ENCODE results near the gene KCNG4. TPM values are rescaled to one million over a fixed set of nuclear protein-coding genes. Genes with fewer than 3 reads are reported as not detected.
"Not testable (repeated sequence)": the region's sequence is repeated elsewhere in the genome, so short reads cannot be mapped to it uniquely, and the experiment has no call there.

Gene KCNG4
- total and polyA plus RNA-seq, 4 donors, result not detected

DNA sequence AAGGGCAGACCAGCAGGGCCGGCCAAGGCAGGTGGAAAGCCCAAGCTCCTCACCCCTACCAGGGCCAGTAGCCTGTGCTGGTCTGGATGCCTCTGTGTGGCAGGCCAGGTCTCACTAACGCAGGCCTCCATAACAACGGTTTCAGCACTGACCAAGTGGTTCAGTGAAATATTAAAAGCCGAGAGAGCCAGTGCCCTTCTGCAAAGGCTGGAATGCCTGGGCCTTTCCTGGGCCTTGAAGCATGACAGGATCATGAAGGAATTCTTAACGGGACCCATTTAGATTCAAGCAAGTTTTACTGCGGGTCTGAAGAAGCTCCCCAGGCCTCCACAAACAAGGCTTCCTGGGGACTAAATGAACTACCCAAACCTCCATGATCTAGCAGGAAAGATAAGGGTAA is 32.6 kb downstream of the KCNG4 start:
- TF ChIP-seq NR2F2 (IDR thresholded peaks at IDR 0.05), result no peak
- no peak for TF ChIP-seq HNF4G (IDR thresholded peaks at IDR 0.05)
- H3K4me3 ChIP-seq (ENCODE audit: low read depth in 1 of 3, low read length in 3 of 3), result no peak overlapping the region
- no peaks in the 10 kb centered on the region for H3K9me3 ChIP-seq (ENCODE audit: control insufficient read depth in 4 of 4, low read length in 3 of 4)
- no peaks in the 10 kb centered on the region for H3K36me3 ChIP-seq (ENCODE audit: control insufficient read depth in 4 of 4, insufficient read depth in 3 of 4, low read depth in 1 of 4, low read length in 3 of 4)
- H3K27me3 ChIP-seq (ENCODE audit: control insufficient read depth in 4 of 4, insufficient read depth in 4 of 4, low read length in 3 of 4), result no peaks in the 10 kb centered on the region
- no peak overlapping the region for H3K27ac ChIP-seq (ENCODE audit: low read depth in 1 of 2, low read length in 2 of 2)
- H3K9ac ChIP-seq (ENCODE audit: low read depth in 1 of 2, low read length in 2 of 2), result no peak overlapping the region
- no peaks in the 10 kb centered on the region for H3K4me1 ChIP-seq (ENCODE audit: control insufficient read depth in 4 of 4, insufficient read depth in 4 of 4, low read length in 3 of 4)
- WGBS, result 66% methylated on average over 6 of the region's 6 CpGs
- no peak for DNase-seq (ENCODE audit: low spot score)

DNA sequence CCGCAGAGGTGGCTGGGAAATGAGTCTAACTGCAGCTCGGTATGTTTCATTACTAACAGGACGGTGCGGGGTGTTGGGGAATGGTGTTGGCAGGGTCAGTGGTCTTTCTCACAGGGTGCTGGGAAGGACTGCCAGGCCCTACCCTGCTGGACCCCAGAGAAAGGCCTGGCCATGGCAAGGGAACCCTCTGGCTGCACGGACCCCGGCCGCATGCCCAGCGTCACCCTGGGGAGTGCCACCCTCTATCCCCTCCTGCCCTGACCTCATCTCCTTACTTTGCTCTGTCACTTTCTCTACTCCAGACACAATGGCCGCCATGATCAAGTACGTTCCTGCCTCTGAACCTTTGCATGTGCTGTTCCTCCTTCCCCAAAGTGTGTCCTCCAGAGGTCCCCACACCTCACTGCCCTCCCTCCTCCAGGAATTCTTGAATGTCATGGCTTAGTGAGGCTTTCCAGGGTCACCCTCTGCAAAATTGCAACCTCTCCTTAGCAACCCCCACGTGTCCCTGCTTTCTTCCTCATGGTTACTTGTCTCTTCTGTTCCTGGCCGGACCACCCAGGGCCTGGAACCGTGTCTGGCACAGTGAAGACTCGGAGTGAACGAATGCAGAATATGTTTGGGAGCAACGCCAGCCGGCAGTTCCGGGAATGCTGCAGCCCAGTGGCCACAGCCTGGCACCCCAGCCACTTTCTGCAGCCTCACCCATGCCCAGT is 33.7 kb downstream of the KCNG4 start:
- H3K27ac ChIP-seq (ENCODE audit: low read depth in 1 of 2, low read length in 2 of 2), result no peak overlapping the region
- H3K9me3 ChIP-seq (ENCODE audit: control insufficient read depth in 4 of 4, low read length in 3 of 4), result no peaks in the 10 kb centered on the region
- H3K27me3 ChIP-seq (ENCODE audit: control insufficient read depth in 4 of 4, insufficient read depth in 4 of 4, low read length in 3 of 4), result no peaks in the 10 kb centered on the region
- no peak overlapping the region for H3K4me3 ChIP-seq (ENCODE audit: low read depth in 1 of 3, low read length in 3 of 3)
- no peak for TF ChIP-seq HNF4G (IDR thresholded peaks at IDR 0.05)
- TF ChIP-seq, protein P1, sequence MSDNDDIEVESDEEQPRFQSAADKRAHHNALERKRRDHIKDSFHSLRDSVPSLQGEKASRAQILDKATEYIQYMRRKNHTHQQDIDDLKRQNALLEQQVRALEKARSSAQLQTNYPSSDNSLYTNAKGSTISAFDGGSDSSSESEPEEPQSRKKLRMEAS (IDR thresholded peaks at IDR 0.05), result no peak
- TF ChIP-seq HNF4A (conservative IDR thresholded peaks at IDR 0.05), result no peak
- TF ChIP-seq, protein P2, sequence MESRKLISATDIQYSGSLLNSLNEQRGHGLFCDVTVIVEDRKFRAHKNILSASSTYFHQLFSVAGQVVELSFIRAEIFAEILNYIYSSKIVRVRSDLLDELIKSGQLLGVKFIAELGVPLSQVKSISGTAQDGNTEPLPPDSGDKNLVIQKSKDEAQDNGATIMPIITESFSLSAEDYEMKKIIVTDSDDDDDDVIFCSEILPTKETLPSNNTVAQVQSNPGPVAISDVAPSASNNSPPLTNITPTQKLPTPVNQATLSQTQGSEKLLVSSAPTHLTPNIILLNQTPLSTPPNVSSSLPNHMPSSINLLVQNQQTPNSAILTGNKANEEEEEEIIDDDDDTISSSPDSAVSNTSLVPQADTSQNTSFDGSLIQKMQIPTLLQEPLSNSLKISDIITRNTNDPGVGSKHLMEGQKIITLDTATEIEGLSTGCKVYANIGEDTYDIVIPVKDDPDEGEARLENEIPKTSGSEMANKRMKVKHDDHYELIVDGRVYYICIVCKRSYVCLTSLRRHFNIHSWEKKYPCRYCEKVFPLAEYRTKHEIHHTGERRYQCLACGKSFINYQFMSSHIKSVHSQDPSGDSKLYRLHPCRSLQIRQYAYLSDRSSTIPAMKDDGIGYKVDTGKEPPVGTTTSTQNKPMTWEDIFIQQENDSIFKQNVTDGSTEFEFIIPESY (IDR thresholded peaks at IDR 0.05), result no peak
- TF ChIP-seq RAD21 (IDR thresholded peaks at IDR 0.05), result no peak
- WGBS, result 89% methylated on average over 18 of the region's 18 CpGs
- DNase-seq (ENCODE audit: low spot score), result no peak
- no peak overlapping the region for H3K9ac ChIP-seq (ENCODE audit: low read depth in 1 of 2, low read length in 2 of 2)
- H3K36me3 ChIP-seq (ENCODE audit: control insufficient read depth in 4 of 4, insufficient read depth in 3 of 4, low read depth in 1 of 4, low read length in 3 of 4), result no peaks in the 10 kb centered on the region
- H3K4me1 ChIP-seq (ENCODE audit: control insufficient read depth in 4 of 4, insufficient read depth in 4 of 4, low read length in 3 of 4), result no peaks in the 10 kb centered on the region

DNA sequence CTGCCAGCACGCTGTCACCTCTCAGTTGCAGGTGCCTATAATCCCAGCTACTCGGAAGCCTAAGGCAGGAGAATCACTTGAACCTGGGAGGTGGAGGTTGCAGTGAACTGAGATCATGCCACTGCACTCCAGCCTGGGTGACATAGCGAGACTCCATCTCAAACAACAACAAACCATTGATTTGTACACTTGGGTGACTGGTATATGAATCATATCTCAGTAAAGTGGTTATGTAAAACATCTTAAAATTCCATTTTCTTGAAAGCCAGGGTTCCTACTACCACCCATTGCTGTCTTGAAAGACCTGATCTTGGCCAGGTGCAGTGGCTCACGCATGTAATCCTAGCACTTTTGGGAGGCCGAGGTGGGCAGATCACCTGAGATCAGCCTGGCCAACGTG is 34.7 kb downstream of the KCNG4 start:
- H3K36me3 ChIP-seq (ENCODE audit: control insufficient read depth in 4 of 4, insufficient read depth in 3 of 4, low read depth in 1 of 4, low read length in 3 of 4); H3K27ac ChIP-seq (ENCODE audit: low read depth in 1 of 2, low read length in 2 of 2); H3K9ac ChIP-seq (ENCODE audit: low read depth in 1 of 2, low read length in 2 of 2); H3K4me1 ChIP-seq (ENCODE audit: control insufficient read depth in 4 of 4, insufficient read depth in 4 of 4, low read length in 3 of 4); H3K9me3 ChIP-seq (ENCODE audit: control insufficient read depth in 4 of 4, low read length in 3 of 4); DNase-seq (ENCODE audit: low spot score); H3K4me3 ChIP-seq (ENCODE audit: low read depth in 1 of 3, low read length in 3 of 3); H3K27me3 ChIP-seq (ENCODE audit: control insufficient read depth in 4 of 4, insufficient read depth in 4 of 4, low read length in 3 of 4): not testable (repeated sequence)
- WGBS, result 94% methylated on average over 6 of the region's 6 CpGs

DNA sequence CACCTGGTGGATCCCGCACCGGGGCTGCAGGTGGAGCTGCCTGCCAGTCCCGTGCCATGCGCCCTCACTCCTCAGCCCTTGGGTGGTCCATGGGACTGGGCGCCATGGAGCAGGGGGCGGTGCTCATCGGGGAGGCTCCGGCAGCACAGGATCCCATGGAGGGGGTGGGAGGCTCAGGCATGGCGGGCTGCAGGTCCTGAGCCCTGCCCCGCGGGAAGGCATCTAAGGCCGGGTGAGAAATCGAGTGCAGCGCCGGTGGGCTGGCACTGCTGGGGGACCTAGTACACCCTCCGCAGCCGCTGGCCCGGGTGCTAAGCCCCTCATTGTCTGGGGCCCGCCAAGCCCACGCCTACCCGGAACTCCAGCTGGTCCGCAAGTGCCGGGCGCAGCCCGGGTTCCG is 35.3 kb downstream of the KCNG4 start:
- H3K27ac ChIP-seq (ENCODE audit: low read depth in 1 of 2, low read length in 2 of 2); H3K4me3 ChIP-seq (ENCODE audit: low read depth in 1 of 3, low read length in 3 of 3); DNase-seq (ENCODE audit: low spot score); H3K9ac ChIP-seq (ENCODE audit: low read depth in 1 of 2, low read length in 2 of 2); H3K9me3 ChIP-seq (ENCODE audit: control insufficient read depth in 4 of 4, low read length in 3 of 4); H3K4me1 ChIP-seq (ENCODE audit: control insufficient read depth in 4 of 4, insufficient read depth in 4 of 4, low read length in 3 of 4); H3K36me3 ChIP-seq (ENCODE audit: control insufficient read depth in 4 of 4, insufficient read depth in 3 of 4, low read depth in 1 of 4, low read length in 3 of 4); H3K27me3 ChIP-seq (ENCODE audit: control insufficient read depth in 4 of 4, insufficient read depth in 4 of 4, low read length in 3 of 4): not testable (repeated sequence)
- 94% methylated on average over 26 of the region's 26 CpGs for WGBS

DNA sequence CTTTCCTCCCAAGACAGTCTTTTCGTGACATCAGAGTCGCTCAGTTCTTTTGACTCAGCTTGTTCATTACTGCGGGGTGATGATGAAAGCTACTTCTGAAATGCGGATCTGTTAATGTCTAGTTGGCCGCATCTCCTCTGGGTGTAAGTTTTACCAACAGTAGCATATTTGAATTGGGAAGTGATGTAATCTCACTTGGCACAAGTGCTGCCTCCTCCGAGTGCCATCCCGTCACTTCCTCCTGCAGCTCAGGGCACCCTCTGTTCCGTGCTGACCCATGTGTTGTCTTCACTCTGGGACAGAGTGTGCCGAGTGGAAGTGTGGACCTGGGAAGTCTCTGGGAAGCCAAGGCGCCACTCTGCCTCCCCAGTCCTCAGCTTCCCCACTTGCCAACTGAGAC is 40.0 kb downstream of the KCNG4 start:
- Histone ChIP-seq H3K9ac (ENCODE audit: low read depth in 1 of 2, low read length in 2 of 2) (no peak overlapping the region), H3K27me3 (ENCODE audit: control insufficient read depth in 4 of 4, insufficient read depth in 4 of 4, low read length in 3 of 4) (no peaks in the 10 kb centered on the region), H3K4me3 (ENCODE audit: low read depth in 1 of 3, low read length in 3 of 3) (no peak overlapping the region), H3K36me3 (ENCODE audit: control insufficient read depth in 4 of 4, insufficient read depth in 3 of 4, low read depth in 1 of 4, low read length in 3 of 4) (no peaks in the 10 kb centered on the region), H3K27ac (ENCODE audit: low read depth in 1 of 2, low read length in 2 of 2) (no peak overlapping the region), H3K9me3 (ENCODE audit: control insufficient read depth in 4 of 4, low read length in 3 of 4) (no peaks in the 10 kb centered on the region), H3K4me1 (ENCODE audit: control insufficient read depth in 4 of 4, insufficient read depth in 4 of 4, low read length in 3 of 4) (no peaks in the 10 kb centered on the region)
- 73% methylated on average over 10 of the region's 10 CpGs for WGBS
- DNase-seq (ENCODE audit: low spot score), result no peak
- TF ChIP-seq FOXA1 (IDR thresholded peaks at IDR 0.05) (no peak), EGR1 (IDR thresholded peaks at IDR 0.05; ENCODE audit: low read depth in 2 of 2) (no peak), NR2F2 (IDR thresholded peaks at IDR 0.05) (no peak), JUND (IDR thresholded peaks at IDR 0.05) (no peak), RAD21 (IDR thresholded peaks at IDR 0.05) (no peak), HNF4G (IDR thresholded peaks at IDR 0.05) (no peak), GABPA (IDR thresholded peaks at IDR 0.05 in 1 of 2, conservative IDR thresholded peaks at IDR 0.05 in 1 of 2) (no peak), HNF4A (conservative IDR thresholded peaks at IDR 0.05) (no peak)
- TF ChIP-seq, protein P3, sequence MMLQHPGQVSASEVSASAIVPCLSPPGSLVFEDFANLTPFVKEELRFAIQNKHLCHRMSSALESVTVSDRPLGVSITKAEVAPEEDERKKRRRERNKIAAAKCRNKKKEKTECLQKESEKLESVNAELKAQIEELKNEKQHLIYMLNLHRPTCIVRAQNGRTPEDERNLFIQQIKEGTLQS (IDR thresholded peaks at IDR 0.05), result no peak
- TF ChIP-seq, protein P4, sequence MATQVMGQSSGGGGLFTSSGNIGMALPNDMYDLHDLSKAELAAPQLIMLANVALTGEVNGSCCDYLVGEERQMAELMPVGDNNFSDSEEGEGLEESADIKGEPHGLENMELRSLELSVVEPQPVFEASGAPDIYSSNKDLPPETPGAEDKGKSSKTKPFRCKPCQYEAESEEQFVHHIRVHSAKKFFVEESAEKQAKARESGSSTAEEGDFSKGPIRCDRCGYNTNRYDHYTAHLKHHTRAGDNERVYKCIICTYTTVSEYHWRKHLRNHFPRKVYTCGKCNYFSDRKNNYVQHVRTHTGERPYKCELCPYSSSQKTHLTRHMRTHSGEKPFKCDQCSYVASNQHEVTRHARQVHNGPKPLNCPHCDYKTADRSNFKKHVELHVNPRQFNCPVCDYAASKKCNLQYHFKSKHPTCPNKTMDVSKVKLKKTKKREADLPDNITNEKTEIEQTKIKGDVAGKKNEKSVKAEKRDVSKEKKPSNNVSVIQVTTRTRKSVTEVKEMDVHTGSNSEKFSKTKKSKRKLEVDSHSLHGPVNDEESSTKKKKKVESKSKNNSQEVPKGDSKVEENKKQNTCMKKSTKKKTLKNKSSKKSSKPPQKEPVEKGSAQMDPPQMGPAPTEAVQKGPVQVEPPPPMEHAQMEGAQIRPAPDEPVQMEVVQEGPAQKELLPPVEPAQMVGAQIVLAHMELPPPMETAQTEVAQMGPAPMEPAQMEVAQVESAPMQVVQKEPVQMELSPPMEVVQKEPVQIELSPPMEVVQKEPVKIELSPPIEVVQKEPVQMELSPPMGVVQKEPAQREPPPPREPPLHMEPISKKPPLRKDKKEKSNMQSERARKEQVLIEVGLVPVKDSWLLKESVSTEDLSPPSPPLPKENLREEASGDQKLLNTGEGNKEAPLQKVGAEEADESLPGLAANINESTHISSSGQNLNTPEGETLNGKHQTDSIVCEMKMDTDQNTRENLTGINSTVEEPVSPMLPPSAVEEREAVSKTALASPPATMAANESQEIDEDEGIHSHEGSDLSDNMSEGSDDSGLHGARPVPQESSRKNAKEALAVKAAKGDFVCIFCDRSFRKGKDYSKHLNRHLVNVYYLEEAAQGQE (IDR thresholded peaks at IDR 0.05), result no peak

All from liver (tissue), 9 donors.